ENCODE measurements around the gene ENOSF1.

ENOSF1 gene

GRCh38 chr18:711657-712400 is 601 bp downstream of the ENOSF1 start:
- H3K4me3 ChIP-seq (replicated peaks; ENCODE audit: low read depth, low read length): peak overlapping the region; percentile 84
- H3K36me3 ChIP-seq (ENCODE audit: control insufficient read depth, insufficient read depth, low read length): no peaks in the 10 kb centered on the region
- DNase-seq (ENCODE audit: extremely low read depth, insufficient read length): peak; percentile 57
- peak; percentile 33 for TF ChIP-seq CTCF (IDR thresholded peaks at IDR 0.05; ENCODE audit: insufficient read depth, low read length, poor library complexity, severe bottlenecking)
- H3K27me3 ChIP-seq (replicated peaks; ENCODE audit: control insufficient read depth, insufficient read depth, low read length): no peaks in the 10 kb centered on the region

DNA sequence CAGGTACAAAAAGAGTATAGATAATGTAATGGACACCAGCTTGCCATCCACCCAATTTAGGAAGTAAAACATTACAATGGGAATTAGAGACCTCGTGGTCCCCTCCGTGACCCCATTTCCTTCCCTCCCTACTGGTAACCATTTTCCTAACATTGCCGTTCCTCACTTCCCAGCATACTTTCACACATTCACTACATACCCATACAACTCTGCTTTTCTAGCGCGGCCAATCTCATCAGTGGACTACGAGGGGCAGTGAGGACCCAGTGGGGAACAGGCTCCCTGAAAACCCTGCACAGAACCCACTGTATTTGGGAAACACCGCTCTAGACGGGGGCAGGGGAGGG is 1.1 kb downstream of the ENOSF1 start:
- TF ChIP-seq CTCF (IDR thresholded peaks at IDR 0.05; ENCODE audit: insufficient read depth, low read length, poor library complexity, severe bottlenecking): no peak
- Histone ChIP-seq H3K4me3 (replicated peaks; ENCODE audit: low read depth, low read length) (peak overlapping the region; percentile 84), H3K36me3 (ENCODE audit: control insufficient read depth, insufficient read depth, low read length) (no peaks in the 10 kb centered on the region), H3K27me3 (replicated peaks; ENCODE audit: control insufficient read depth, insufficient read depth, low read length) (no peaks in the 10 kb centered on the region)
- no peak for DNase-seq (ENCODE audit: extremely low read depth, insufficient read length)

GRCh38 chr18:710418-711300 is 1.8 kb downstream of the ENOSF1 start:
- no peak for DNase-seq (ENCODE audit: extremely low read depth, insufficient read length)
- Histone ChIP-seq H3K36me3 (ENCODE audit: control insufficient read depth, insufficient read depth, low read length) (no peaks in the 10 kb centered on the region), H3K27me3 (replicated peaks; ENCODE audit: control insufficient read depth, insufficient read depth, low read length) (no peaks in the 10 kb centered on the region), H3K4me3 (replicated peaks; ENCODE audit: low read depth, low read length) (peak overlapping the region; percentile 84)
- TF ChIP-seq CTCF (IDR thresholded peaks at IDR 0.05; ENCODE audit: insufficient read depth, low read length, poor library complexity, severe bottlenecking): no peak

DNA sequence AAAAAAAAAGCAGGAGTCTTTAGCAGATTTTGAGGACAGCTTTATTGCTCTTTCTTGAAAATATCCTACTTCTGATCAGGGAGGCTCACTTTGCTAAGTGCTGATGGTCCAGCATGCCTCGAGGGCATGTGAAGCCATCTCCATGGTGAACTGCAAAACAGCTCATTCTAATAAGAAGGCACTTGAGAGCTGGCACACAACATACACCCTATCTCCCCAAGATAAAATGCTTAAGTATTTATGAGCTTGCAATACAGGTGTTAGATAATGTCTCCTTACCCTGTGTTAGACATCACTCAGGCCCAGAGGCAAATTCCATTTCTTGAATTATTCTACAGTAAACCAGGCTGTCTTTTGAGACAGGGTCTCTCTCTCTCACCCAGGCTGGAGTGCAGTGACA is 2.7 kb downstream of the ENOSF1 start:
- Histone ChIP-seq H3K4me3 (replicated peaks; ENCODE audit: low read depth, low read length) (no peak overlapping the region), H3K27me3 (replicated peaks; ENCODE audit: control insufficient read depth, insufficient read depth, low read length) (no peaks in the 10 kb centered on the region), H3K36me3 (ENCODE audit: control insufficient read depth, insufficient read depth, low read length) (no peaks in the 10 kb centered on the region)
- no peak for DNase-seq (ENCODE audit: extremely low read depth, insufficient read length)
- TF ChIP-seq CTCF (IDR thresholded peaks at IDR 0.05; ENCODE audit: insufficient read depth, low read length, poor library complexity, severe bottlenecking): no peak

GRCh38 chr18:708096-708495 is 4.3 kb downstream of the ENOSF1 start:
- no peak for TF ChIP-seq CTCF (IDR thresholded peaks at IDR 0.05; ENCODE audit: insufficient read depth, low read length, poor library complexity, severe bottlenecking)
- Histone ChIP-seq H3K4me3 (replicated peaks; ENCODE audit: low read depth, low read length) (no peak overlapping the region), H3K27me3 (replicated peaks; ENCODE audit: control insufficient read depth, insufficient read depth, low read length) (no peaks in the 10 kb centered on the region), H3K36me3 (ENCODE audit: control insufficient read depth, insufficient read depth, low read length) (no peaks in the 10 kb centered on the region)
- DNase-seq (ENCODE audit: extremely low read depth, insufficient read length): no peak

All from GM06990 (cell line).